Activated naive CD4-positive, alpha-beta T cell (primary cell): ENCODE data around the gene ZNF609.

Source experiments
- DNase-seq, 4 experiments: peaks; one replicate each; lab custom pipeline; 2025; lab: John Stamatoyannopoulos, UW

Gene ZNF609

GRCh38 chr15:64544450-64544849 is 84.1 kb downstream of the ZNF609 start:
- no peak for DNase-seq

DNA sequence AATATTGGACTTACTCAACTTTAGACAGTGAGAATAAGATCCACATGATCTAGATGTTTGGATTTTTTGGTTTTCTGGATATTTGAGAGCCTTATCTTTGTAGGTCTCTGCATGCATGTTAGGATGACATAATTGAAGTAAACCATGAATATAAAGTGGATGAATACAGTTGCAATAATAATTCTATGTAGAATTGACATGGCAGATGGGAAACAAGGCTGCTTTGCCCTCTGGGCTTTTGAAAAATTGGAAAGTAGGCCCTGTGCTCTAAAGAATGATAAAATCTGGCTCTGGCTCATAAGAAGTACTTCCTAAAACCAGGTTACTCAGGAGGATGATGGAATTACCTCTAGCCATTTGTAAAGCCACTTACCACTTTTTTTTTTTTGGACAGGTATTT is 86.9 kb downstream of the ZNF609 start:
- no peak for DNase-seq

DNA sequence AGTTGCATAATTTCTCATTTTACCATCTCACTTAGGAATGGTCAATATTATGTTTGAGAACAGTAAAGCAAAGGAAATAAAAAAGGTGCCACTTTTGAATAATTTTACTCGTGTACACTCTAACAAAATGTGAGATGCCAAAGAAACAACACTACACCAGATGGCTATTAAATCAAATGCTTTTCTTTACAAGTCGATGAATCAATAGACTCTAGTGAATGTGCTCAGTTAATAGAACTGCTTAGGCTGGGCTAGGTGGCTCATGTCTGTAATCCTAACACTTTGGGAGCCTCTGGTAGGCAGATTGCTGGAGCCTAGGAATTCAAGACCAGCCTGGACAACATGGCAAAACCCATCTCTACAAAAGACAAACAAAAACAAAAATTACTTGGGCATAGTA is 87.9 kb downstream of the ZNF609 start:
- no peak for DNase-seq

DNA sequence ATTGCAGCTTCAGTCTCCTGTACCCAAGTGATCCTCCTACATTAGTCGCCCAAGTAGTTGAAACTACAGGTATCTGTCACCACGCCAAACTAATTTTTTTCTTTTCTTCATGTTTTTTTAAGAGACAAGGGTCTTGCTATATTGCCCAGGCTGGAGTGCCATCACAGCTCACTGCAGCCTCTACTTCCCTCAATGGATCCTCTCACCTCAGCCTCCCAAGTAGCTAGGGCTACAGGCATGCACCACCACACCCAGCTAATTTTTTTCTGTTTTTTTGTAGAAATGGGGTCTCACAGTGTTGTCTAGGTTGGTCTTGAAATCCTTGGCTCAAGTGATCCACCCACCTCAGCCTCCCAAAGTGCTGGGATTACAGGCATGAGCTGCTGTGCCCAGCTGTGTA is 89.5 kb downstream of the ZNF609 start:
- no peak for DNase-seq

DNA sequence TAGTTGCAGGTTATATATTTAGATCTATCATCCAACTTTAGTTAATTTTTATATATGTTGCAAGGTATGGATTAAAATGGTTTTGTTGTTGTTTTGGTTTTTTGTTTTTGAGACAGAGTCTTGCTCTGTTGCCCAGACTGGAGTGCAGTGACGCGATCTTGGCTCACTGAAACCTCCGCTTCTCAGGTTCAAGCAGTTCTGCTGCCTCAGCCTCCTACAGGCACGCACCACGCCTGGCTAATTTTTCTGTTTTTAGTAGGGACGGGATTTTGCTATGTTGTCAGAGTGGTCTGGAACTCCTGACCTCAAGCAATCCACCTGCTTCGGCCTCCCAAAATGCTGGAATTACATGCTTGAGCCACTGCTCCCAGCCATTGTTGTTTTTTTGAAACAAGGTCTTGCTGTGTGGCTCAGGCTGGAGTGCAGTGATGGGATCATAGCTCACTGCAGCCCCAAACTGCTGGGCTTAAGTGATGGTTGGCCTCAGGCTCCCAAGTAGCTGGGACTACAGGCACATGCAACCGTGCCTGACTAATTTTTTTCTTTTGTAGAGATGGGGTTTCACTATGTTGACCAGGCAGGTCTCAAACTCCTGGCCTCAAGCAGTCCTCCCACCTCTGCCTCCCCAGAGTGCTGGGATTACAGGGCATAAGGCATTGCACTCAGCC is 92.0 kb downstream of the ZNF609 start:
- no peak for DNase-seq

GRCh38 chr15:64558460-64559179 is 98.2 kb downstream of the ZNF609 start:
- no peak for DNase-seq

DNA sequence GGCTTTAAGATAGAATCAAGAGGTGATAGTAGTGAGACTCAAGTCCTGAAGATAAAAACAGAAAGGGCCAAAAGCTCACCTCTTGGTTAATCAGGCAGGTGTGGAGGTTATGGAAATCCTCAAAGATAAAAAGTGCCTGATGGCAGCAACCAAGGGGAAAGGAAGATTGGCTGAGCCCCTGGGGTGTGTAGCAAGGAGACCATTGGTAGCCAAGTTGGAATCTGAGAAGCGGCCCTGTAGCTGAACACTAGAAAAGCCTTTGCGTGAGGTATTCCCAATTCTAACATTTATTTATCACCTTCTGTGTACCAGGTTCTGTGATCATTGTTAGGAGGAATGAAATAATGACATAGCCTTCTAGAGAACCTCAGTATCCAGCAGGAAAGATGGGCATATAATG is 98.9 kb downstream of the ZNF609 start:
- DNase-seq, result no peak

- no peak for DNase-seq
Measured at GRCh38 chr15:64560501-64560900, 100.1 kb downstream of the ZNF609 start.

- DNase-seq, result no peak
Measured at GRCh38 chr15:64560998-64561397, 100.6 kb downstream of the ZNF609 start.

GRCh38 chr15:64562003-64562640 is 101.7 kb downstream of the ZNF609 start:
- DNase-seq, result no peak

GRCh38 chr15:64566102-64566501 is 105.7 kb downstream of the ZNF609 start:
- no peak for DNase-seq

DNA sequence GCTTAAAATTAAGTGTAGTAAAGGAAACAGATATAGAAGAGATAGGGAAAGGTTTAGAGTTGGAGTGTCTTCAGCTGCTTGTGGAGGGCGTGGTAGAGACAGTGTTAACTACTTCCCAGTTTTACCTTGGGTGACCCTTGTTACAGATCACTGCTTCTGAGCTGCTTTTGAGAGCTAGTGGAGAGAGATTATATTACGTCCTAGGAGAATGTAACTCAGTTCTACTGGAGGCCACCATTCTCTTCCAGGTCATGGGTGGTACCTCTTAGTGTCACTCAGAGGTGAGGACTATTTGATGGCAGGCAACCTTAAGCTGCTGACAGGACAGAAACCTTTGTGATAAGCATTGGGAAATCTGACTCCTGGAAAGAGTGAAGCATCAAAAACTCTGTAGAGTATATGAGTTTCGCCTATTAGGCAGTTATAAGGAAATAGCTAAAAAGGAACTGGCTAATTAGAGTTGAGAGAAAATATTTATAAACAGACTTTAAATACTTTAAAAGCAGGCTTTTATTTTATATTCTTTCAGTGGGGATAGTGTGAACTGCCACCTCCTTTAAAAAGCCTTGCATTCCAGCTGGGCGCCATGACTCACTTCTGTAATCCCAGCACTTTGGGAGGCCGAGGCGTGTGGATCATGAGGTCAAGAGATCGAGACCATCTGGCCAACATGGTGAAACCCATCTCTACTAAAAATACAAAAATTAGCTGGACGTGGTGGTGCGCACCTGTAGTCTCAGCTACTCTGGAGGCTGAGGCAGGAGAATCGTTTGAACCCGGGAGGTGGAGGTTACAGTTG is 106.5 kb downstream of the ZNF609 start:
- no peak for DNase-seq

GRCh38 chr15:64568765-64569164 is 108.4 kb downstream of the ZNF609 start:
- DNase-seq, result no peak

DNA sequence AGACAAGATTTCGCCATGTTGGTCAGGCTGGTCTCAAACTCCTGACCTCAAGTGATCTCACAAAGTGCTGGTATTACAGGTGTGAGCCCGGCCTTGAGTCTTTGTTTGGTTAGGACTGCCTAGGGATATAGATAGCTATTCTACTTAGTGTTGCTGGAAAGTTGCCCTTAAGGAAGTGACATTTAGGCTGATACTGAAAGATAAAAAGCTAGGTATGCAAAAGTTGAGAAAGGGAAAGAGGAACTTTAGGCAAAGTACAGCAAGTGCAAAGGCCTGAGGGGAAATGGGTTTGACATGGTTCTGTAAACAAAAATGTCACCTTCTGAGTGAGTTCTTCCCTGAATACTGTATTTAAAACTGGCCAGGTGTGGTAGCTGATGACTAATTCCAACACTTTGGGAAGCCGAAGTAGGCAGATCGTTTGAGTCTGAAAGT is 111.5 kb downstream of the ZNF609 start:
- no peak for DNase-seq

GRCh38 chr15:64572856-64573255 is 112.5 kb downstream of the ZNF609 start:
- no peak for DNase-seq

- no peak for DNase-seq
Measured at GRCh38 chr15:64574301-64575017, 114.1 kb downstream of the ZNF609 start.

GRCh38 chr15:64580696-64581407 is 120.5 kb downstream of the ZNF609 start:
- DNase-seq, result no peak

GRCh38 chr15:64581408-64581761 is 121.0 kb downstream of the ZNF609 start:
- DNase-seq, result no peak

DNA sequence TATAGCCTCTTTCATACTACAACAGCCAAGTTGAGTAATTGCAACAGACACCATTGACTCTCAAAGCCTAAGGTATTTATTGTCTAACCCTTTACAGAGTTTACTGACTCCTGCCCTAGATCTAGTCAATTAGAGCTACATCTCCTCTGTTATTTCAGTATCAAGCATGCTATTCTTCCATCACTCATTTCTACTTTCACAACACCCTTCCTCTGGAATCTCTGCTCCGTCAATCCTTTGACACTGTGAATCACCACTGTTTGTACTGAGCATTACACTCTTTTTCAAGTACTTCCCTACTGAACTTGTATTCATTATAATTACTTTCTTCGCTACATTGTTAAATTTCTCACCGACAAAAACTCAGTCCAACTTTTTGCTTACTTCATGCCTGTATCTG is 121.8 kb downstream of the ZNF609 start:
- no peak for DNase-seq

GRCh38 chr15:64583519-64583918 is 123.1 kb downstream of the ZNF609 start:
- DNase-seq, result no peak

DNA sequence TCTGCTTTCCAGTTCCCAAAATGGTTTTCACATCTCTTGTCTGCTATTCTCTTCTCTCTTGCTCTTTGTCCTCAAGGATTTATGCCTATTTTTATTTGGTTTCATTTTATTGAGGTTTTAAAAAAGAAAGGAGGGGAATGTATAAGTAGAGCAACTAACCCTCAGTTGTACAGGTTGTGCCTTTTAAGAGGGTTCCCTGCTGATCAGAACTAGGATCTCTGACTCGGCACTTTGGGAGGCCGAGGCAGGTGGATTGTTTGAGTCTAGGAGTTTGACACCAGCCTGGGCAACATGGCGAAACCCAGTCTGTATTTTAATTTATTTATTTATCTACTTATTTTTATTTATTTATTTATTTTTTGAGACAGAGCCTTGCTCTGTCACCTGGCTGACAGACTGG is 123.6 kb downstream of the ZNF609 start:
- no peak for DNase-seq
